CD4-positive, alpha-beta T cell treated with Interleukin-21 for 1 hour (primary cell): ENCODE results near the gene KLK10.
"Not testable (repeated sequence)": the region's sequence is repeated elsewhere in the genome, so short reads cannot be mapped to it uniquely, and the experiment has no call there.

Experiments used
- DNase-seq: peaks from one replicate; pipeline ENCODE4 v3.0.0-alpha.2; 2020

Gene KLK10

GRCh38 chr19:51000981-51001380 lies 18.5 kb downstream of the KLK10 start:
- DNase-seq, result no peak

DNA sequence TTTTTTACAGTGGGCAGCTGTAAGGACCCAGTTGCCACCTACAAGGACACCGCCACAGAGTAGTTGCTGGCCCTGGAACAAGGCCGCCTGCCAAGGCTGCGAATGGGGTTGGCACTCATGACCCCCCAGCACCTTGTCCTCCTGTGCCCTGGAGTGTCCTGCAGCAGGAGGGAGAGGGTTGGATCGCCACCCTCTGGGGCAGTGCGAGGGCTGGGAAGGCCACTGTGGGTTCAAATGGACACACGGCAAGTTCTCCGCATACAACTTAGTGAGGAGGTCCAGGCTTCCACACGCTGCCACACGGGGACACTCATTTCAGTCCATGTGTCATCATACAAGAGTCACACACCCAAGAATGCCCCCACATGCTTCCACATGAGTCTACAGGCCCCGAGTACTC lies 19.1 kb downstream of the KLK10 start:
- no peak for DNase-seq

GRCh38 chr19:50998686-50999085 lies 20.8 kb downstream of the KLK10 start:
- DNase-seq, result no peak

DNA sequence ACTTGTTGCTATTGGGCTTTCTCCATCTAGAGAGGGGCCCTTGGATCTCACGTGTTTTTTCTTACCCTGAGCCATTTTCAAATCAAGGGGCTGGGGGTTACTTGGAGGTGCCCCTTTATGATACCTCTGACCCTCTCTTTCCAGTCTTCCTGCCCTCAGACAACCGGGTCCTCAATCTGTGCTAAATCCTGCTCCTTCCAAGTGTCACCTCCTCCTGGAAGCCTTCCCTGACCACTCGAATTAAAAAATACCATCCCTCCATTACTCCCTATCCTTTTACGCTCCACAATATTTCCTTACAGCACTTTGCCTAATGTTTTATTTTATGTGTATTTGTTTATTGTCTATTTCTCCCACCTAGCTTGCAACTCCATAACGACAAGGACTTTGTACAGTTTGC lies 21.4 kb downstream of the KLK10 start:
- no peak for DNase-seq

GRCh38 chr19:50994129-50994528 lies 25.4 kb downstream of the KLK10 start:
- no peak for DNase-seq

DNA sequence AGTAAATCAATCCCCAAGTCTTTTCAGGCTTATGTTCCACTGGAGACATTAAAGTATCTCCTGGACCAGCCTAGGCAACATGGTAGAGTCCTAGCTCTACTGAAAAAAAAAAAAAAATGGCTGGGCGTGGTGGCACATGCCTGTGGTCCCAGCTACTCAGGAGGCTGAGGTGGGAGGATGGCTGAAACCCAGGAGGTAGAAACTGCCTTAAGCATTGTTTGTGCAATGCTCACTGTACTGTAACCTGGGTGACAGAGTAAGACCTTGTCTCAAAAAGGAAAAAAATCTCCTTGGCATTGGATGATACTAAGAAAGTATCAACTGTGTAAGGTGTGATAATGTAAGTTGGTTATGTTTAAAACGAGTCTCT lies 26.9 kb downstream of the KLK10 start:
- no peak for DNase-seq

DNA sequence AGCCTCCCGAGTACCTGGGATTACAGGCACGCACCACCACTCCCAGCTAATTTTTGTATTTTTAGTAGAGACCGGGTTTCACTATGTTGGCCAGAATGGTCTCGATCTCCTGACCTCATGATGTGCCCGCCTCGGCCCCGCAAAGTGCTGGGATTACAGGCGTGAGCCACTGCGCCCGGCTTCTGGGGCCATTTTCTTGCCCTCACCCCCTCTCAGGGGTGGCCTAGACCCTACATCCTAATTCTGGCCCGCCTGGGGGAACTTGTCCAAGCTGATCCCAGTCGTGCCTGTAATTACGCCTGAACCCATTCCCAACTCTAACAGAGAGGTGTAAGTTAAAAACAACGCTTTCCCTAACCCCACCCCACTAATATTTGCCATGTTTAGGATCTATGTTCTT lies 35.1 kb downstream of the KLK10 start:
- not testable (repeated sequence) for DNase-seq

GRCh38 chr19:50983625-50984292 lies 35.8 kb downstream of the KLK10 start, which contains the start of gene KLK7:
Gene KLK7 (minus strand): TSS chr19:50983917. CDS start chr19:50982399, 1,518 bp downstream.
- no peak for DNase-seq

- DNase-seq, result no peak
Observed at GRCh38 chr19:50982186-50982585, 37.3 kb downstream of the KLK10 start.

DNA sequence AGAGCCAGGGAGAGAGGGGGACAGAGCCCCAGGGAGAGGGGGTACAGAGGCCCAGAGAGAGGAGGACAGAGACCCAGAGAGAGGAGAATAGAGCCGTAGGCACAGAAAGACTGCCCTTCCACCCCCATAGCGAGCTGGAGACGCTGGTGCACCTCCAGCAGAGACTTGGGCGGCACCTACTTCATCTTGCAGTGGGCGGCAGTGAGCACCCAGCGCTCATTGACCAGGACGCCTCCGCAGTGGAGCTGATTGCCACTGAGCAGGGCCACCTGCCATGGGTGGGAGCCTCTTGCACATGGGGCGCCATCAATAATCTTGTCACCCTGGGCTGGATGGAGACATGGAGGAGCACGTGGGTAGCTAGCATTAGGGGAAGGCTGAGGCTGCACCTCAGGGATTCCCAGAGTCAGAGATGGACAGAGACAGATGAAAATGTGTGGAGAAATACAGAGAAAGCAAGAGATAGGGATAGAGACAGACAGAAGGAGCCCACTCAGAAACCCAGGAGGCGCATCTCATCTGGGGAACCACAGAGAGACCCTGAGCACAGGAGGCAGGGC lies 37.8 kb downstream of the KLK10 start:
- DNase-seq, result no peak

- no peak for DNase-seq
Observed at GRCh38 chr19:50980208-50980607, 39.3 kb downstream of the KLK10 start.

GRCh38 chr19:50979758-50980157 lies 39.8 kb downstream of the KLK10 start:
- no peak for DNase-seq

DNA sequence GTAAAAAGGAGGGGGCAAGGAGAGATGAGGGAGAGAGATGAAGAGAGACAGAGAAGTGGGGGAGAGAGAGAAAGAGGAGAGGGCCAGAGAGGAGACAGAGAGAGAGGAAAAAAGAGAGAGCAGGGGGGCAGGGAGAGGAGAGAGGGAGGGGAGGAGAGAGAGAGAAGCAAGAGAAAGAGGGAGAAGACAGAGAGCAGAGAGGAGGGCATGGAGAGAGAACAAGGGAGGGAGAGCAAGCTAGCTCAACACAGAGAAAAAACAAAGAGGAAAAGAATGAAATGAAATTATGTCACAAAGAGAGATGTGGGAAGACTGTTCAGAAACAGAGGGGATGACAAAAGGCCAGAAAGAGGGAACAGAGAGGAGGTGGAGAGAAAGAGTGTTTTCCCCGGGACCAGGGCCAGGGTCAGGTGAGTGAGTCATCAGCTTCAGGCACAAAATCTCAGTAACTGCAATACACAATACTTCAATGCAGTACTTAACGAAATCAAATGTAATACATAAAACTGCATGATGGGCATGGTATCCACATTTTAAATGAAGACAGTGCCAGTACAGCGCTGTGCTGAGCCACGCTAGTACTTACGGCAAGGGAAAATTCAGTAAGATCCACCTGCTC lies 40.6 kb downstream of the KLK10 start:
- DNase-seq, result no peak

DNA sequence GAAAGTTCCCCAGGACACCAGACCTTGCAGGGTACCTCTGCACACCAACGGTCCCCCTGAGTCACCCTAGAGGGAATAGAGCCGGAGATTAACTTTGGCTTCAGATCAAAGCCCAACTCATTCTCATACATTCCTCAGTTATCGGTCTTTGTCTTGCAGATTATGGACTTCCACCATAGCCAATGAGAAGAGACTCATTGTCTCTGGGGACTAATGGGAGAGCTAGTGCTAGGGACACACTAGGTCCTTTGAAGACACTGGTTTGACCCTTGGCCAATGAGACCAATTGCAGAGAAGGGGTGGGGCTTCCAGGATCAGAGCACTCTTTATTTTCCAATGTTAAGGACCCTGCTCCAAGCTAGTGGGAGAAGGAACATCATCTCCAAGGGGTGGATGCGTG lies 41.9 kb downstream of the KLK10 start:
- no peak for DNase-seq

GRCh38 chr19:50975766-50976165 lies 43.7 kb downstream of the KLK10 start:
- DNase-seq, result no peak

- no peak for DNase-seq
Observed at GRCh38 chr19:50974702-50975556, 44.6 kb downstream of the KLK10 start.

DNA sequence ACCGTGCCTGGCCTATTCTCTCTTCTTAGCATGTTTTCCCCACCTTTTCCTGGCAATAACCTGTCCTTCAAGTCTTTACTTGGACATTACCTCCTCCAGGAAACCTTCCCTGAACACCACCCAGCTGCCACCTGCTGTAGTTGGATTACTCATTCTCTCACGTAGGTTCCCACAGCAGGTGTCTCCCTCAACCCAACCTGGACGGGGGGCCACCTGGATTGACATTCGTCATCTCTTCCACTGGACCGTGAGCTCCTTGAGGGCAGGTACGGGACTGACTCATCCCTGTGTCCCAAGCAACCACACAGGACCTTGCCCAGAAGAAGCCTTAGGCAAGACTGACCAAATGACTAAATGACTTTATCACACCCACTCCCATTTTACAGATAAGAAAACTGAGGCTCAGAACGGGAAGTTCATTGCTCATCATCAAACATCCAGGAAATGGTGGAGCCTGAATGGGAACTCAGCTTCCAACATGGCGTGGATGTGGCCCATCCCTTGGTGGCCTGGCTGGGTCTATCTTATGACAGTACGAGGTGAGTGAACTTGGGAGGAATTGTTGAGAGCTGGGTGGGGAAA lies 46.6 kb downstream of the KLK10 start:
- no peak for DNase-seq

GRCh38 chr19:50969810-50970209 lies 49.7 kb downstream of the KLK10 start:
- DNase-seq, result not testable (repeated sequence)

DNA sequence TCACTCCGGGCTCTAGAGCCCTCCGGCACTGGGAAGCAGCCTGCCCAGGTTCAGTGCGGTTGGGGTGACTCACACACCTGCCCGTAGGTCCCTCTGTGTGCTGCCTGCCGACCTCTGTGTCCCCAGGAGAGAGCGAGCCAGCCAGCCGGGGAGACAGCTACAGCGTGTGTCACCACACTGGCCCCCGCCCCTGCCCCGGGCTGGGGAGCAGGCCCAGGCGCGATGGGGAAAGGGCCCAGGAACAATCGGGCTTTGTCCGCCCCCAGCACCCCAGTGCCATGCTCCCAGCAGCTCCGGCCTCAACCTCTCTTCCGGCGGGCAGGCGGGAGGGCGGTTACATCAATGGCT lies 50.1 kb downstream of the KLK10 start, which contains the start of gene KLK6:
KLK6 (minus strand) TSS at position 179 of the 348 bp plus-strand sequence. CDS start 1,487 bp downstream, outside the sequence.
- DNase-seq, result no peak

- no peak for DNase-seq
Observed at GRCh38 chr19:50968716-50969412, 50.6 kb downstream of the KLK10 start.

GRCh38 chr19:50967929-50968715 lies 51.4 kb downstream of the KLK10 start:
- no peak for DNase-seq

DNA sequence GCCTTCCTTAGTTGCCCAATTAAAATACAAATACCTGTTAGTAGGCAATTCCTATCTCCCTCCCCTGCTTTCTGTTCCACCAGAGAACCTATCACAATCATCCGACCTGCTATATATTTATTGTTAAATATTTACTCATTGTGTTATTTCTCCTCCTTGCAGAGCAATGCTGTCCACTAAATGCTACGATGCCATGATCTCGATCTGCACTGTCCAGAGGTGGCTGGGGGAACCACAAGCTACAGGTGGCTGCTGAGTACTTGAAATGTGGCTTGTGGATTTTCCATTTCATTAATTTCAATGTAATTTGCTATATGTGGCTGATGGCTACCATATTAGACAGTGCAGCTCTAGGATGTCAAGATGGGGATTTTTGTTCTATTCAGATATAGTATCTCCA lies 55.2 kb downstream of the KLK10 start:
- no peak for DNase-seq
